IPS DF 19.7 (cell line): Measurements from ENCODE around the gene SMTNL2.

Source experiments
- DNase-seq: peaks from one replicate; pipeline ENCODE4 v3.0.0-alpha.2; 2013; ENCODE audit warnings: low read depth, low spot score

Gene SMTNL2

GRCh38 chr17:4584101-4584916 is at the start of gene SMTNL2:
Gene SMTNL2 (plus strand): TSS chr17:4584529. CDS start chr17:4584606, 77 bp downstream.
- no peak for DNase-seq

DNA sequence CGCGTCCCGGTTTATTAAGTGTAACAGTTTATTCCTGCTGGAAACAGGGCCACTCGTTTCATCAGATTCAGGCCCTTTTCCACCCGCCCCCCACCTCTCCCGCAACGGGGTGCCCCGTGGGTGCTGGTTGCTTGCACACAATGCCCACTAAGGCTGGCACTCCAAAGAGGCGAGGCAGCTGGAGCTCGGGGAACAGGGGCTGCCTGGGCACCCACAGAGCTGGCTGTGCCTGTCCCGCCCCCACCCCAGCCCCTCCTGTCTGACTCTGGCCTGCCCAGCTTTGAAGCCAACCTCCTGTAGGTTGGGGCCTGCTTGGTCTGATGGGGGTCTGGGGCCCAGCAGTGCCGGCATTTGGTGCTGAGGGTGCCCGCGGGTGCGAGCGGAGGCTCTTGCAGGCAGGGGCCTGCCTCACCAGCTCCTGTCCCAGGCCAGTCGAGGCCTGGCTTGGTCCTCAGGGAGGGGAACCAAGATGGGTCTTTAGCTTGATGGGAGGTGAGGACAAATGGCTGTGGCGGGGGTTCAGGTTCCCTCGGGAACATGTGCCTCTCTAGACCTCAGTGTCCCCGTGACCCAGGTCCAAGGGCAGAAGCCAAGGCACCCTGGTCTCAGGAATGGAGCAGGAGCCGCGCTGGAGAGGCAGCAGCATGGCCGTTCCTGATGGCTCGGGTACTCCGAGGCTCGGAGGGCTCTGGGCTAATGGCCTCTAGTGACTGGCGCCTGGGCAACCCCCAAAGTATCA is 49.2 kb upstream of the SMTNL2 start:
- DNase-seq = no peak

DNA sequence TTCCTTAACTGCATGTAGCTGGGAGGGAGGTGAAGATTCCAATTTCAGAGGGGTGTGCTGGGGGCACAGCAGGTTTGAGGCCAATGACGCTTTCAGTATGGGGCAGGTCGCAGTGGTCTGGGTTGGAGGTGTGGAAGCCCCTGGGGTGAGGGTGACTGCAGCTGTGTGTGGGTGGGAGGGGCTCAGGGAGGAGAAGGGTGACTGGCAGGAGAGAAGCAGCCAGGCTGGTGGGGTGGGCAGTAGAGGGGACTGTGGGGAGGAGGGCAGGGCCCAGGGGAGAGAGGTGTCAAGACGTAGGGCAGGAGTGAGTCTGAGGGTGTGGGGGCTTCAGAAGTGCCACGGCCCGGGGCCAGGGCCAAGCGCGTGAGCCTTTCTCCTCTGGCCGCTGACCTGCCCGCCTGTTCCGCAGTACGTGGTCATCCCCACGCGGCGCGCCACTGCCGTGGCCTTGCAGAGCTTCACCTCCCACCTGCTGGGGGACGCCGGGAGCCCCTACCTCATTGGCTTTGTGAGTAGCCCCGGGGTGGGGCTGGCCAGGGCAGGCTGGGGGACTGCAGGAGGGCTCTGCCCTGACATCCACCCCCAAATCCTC is 48.6 kb upstream of the SMTNL2 start:
- no peak for DNase-seq

DNA sequence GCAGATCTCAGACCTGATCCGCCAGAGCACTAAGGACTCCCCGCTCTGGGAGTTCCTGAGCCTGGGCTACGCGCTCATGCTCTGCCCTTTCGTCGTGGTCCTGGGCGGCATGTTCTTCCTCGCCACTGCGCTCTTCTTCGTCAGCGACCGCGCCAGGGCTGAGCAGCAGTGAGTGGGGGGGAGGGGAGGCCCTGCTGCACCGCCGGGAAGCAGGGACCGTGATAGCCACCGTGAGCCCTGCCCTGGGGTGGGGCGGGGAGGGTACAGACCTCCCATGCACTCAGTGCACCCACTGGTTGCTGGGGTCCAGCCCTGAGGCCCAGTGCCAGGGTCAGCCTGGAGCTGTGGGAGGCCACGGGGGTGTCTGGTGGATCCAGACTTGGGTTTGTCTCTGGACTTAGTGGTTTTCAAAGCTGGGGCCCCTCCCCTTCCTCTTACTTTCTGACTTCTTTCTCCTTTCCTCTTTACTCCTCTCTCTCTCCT is 48.0 kb upstream of the SMTNL2 start:
- DNase-seq = no peak

DNA sequence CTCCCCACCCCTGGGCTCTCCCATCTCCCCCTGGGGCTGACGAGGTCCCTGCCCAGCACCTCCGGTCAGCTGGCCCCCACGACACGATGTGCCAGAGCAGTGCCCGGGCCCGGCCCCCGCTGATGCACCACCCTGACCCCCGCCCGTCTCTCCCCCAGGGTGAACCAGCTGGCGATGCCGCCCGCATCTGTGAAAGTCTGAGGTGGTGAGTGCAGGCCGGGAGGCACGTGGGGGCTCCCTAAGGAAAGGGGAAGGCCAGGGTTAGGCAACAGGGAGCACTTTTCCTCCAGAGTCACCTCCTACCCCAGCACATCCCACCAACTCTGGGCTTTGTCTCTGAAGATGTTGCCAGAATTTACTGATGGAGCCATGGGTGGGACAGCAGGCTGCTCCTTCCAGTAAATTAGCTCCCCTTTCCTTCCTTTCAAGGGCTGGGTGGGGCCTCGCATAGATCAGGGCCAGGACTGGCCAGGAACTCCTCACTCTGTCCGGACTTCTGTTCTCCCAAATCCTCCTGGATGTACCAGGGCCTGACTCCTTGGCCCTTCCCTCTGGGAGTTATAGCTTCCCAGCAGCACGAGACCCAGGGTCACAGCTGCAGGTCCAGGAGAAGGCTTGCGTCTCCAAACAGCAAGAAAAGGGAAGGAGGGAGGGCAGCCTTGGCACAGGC is 47.5 kb upstream of the SMTNL2 start:
- DNase-seq = no peak

GRCh38 chr17:4537451-4538235 is 46.7 kb upstream of the SMTNL2 start:
- DNase-seq = no peak

DNA sequence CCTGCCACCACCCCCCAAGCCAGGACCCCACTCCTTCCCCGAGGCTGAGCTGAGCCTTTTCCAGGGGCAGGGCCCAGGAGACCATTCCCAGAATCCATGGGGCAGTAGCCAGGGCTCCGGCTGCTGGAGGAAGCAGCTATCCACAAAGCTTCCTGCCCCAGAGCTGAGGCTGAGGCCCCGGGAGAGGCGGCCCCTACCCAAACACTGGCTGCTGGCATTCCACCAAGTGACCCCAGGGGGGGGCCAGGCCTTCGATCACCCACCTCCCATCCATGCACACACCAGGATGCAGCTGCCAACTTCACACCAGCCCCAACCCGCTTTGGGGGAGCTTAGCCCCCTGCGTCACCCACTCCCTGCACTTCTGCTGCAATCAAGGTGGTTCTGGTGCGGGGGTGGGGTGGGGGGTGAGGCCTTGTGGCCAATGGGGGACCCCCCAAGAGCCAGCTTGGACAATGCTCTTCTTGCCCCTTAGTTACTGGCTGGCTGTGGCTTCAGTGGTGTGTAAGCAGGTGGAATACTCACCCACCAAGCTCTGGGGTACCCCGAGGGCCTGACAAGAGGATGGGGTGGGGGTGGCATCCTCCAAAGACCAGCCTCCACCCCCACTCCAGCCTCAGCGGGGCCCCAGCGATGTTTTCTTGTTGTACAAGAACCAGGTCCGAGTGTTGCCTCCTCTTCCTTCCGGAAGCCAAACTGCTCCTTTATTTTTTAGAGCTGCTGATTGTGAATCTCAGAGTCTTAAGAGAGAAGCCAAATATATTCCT is 45.9 kb upstream of the SMTNL2 start:
- no peak for DNase-seq

DNA sequence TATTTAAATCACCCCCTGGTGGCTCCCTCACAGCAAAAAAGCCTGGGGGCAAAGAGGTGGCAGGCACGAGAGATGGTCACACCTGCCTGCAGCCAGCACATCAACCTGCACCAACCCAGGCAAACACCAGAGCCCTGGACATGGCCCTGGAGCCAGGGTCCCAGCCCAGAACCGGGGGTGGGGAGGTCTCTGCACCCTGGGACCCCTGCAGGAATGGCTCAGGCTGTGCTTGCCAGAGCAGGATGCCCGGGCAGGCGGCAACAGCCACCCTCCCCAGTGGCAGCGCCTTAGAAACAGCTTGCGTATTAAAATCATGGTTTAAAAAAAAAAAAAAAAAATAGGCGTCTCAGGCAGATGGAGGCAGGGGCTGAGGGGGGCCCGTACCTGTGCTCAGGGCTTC is 45.3 kb upstream of the SMTNL2 start:
- DNase-seq = no peak

DNA sequence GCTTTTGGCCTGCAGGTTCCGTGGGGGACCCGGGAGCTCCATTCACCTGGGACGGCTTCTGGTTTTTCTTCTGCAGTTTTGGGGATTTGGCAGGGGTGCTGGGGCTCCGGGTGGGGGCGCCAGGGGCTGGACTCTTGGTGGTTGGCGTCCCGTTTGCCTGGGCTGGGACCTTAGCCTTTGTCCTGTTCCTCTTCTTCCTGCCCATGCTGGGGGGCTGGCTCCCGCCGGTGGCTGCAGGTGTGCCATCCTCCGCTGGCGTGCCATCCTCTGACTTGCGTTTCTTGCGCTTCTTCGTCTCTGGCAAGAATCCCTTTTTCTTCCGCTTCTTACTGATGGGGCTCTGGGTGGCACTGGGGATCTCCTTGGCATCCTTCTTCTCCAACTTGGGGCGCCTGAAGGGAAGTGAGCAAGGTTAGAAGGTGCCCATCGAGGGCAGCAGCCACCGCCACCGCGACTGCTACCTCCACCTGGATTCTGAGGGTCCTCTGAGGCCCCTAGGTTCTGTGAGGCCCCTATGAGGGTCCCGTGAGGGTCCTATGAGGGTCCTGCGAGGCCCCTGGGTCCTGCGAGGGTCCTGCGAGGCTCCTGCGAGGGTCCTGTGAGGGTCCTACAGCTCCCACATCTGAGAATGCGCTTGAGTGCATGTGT is 44.6 kb upstream of the SMTNL2 start:
- no peak for DNase-seq

- no peak for DNase-seq
Measured at GRCh38 chr17:4540224-4540651, 44.1 kb upstream of the SMTNL2 start.

DNA sequence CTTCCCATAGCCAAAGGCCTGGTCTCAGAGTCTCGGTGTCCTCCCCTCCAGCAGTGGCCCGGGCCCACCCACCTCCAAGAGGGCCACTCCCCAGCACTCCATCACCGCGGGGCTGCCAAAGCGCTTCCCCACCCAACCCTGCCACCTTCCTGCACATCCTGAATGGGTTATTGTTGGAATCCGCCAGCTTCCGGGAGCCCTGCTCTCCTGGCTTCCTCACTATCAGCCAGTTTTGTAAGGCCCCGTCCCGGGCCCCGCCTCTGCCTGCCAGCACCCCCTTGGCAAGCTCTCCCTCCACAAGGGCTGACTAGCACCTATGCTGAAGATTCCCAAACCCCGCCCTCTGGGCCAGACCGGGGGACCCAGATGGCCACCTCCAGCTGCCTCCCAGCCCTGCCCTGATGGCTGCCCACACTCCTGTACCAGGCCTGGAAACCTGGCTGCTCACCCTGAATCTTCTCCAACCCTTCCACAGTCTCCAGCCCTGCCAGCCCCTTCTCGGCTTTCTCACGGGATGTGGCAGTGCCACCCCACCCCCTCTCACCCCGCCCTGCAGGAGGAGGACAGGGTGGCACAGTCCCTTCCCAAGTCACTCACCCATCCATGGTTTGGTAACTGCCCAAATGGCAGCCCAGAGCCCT is 43.5 kb upstream of the SMTNL2 start:
- no peak for DNase-seq

DNA sequence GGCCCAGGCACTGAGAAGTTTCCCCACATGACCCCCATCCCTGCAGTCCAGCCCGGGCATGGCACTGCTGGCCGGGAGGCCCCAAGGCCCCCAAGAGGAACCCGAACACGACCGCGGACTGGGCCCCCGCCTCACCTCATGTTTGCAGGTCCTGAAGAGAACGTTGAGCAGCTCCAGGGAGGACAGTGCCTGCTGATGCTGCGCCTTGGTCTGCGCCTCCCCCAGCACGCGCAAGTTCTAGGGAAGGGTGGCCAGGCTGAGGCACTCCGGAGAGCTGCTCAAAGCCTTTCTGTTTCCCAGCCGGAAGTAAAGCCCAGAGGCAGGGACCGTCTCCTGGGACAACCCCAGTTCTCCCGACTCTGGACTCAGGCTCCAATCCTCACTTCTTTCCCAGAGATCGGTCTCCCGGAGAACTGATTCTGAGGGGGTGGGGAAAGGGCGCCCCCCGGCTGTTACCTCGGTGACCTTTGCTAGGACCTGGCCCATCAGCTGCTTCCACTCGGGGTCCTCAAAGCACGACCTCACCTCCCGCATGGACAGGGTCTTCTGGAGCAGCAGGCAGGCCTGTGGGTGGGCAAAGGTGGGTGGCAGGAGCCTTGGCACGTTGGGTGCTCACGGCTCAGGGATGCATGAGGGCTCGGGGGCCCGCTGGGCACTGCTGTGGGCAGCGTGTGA is 42.9 kb upstream of the SMTNL2 start:
- DNase-seq = no peak

DNA sequence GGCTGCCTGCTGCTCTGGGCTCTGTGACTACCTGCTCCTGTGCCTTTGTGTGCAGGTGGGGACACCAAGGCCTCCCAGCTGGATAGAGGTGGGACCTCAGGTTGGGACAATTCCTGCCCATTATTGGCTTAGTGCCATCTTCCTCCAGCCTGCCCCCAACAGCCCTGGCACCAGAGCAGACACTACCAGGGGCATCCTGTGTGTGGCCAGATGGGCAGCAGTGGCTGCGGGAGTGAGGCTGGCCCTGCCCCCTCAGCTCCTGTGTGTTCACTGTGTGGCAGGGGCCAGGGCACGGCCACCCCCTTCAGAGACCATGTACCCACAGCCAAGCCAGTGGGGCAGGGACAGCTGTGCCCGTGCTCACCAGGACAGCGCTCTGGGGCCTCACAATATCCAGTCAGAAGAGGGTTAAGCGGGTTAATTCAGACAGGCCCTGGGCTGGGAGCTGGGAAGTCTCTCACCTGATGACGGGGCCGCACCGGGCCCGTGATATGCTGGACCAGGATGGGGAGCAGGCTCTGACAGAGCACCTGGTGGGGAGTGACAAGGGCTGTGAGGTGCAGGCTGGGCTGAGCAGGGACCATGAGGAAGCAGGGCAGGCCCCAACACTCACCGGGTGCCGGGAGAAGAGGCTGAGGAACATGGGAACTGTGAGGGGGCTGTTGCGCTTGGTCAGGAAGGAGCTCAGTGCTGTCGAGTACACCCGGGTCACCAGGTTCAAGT is 42.2 kb upstream of the SMTNL2 start:
- no peak for DNase-seq

DNA sequence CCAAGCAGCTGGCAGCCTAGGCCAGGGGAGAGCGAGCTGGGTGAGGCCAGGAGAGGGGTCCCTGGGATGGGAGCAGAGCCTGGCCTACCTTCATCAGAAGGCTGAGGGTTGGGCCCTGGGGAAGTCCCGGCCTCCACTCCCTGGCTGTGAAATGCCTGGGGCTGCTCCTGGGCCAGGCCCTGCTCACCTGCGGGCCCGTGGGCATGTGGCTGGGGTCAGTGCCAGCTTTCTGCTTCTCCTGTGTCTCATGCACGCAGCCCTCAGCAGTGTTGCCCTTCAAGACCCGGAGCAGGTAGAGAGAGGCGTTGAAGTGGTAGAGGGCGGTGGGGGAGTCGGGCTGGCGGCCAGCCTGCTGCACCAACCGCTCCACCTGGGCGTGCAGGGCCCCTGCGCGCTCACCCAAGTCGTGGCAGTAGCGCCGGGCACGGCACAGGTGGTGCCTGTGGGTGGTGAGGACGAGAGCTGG is 41.6 kb upstream of the SMTNL2 start:
- DNase-seq = no peak

DNA sequence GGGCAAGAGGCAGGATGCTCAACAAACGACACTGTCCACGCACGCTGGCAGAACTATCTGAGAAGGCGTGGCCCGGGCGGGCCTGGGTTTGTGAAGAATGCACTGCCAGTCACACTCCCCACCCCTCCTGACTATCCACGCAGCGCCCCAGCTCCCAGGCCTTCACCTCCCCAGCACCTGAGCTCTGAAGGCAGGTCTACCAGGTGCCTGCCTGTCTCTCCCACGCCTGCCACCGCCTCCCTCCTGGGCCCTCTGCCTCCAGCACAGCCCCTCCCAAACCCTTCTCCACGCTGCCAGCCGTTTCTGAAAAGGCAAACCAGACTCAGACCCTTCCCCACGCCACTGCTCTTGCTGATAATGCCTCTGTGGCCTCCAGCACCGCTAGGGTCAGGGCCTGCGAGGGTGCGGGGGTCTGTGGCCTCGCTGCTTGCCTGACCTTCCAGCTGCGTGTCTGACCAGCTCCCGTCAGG is 40.7 kb upstream of the SMTNL2 start:
- no peak for DNase-seq

GRCh38 chr17:4544135-4544950 is 40.0 kb upstream of the SMTNL2 start:
- no peak for DNase-seq

GRCh38 chr17:4544951-4545216 is 39.4 kb upstream of the SMTNL2 start:
- no peak for DNase-seq
